Panc1 (cell line): ENCODE measurements around the gene YBX1. TPM values are rescaled to one million over a fixed set of nuclear protein-coding genes. Genes with fewer than 3 reads are reported as not detected.

Source experiments
- ATAC-seq: fragments of 200-7000 bp; cut with Tn5 transposase; 2 replicates; pipeline ENCODE4 v1.9.1; 2020; ENCODE audit warnings: mild to moderate bottlenecking, moderate library complexity
- BruUV-seq: library from RNA; stranded (reverse); fragments of 400-500 nt; replicated peaks from 2 replicates; lab custom pipeline; 2021; lab: Mats Ljungman, UMichigan
- CTCF ChIA-PET: fragments of 300-600 bp; sonication (Branson Sonifier 250); formaldehyde crosslinking; loops from one replicate; lab custom pipeline; 2022; ENCODE audit warnings: antibody characterized with exemption; lab: Charles Lee
- POLR2A ChIA-PET: fragments of 300-600 bp; sonication (Branson Sonifier 250); formaldehyde crosslinking; loops from one replicate; lab custom pipeline; 2022; ENCODE audit warnings: antibody characterized with exemption; lab: Charles Lee
- DNase-seq: peaks from one replicate; pipeline ENCODE4 v3.0.0-alpha.2; 2010; ENCODE audit warnings: low read depth, low spot score
- H3K27ac ChIP-seq: 2 replicates; pipeline ENCODE4 v1.5.1; 2011; ENCODE audit warnings: mild to moderate bottlenecking, low read length, inconsistent platforms
- H3K27me3 ChIP-seq: fragments of 200-500 bp; sonication (Bioruptor generic); 2 replicates; pipeline ENCODE4 v1.6.0; 2014; ENCODE audit warnings: low read length, inconsistent platforms; ENCODE audit not compliant: control insufficient read depth, insufficient read depth
- H3K36me3 ChIP-seq: fragments of 200-500 bp; sonication (Bioruptor generic); 2 replicates; pipeline ENCODE4 v1.5.1; 2014; ENCODE audit warnings: inconsistent platforms, mild to moderate bottlenecking, low read length, moderate library complexity; ENCODE audit not compliant: control insufficient read depth, insufficient read depth
- H3K4me1 ChIP-seq: 2 replicates; pipeline ENCODE4 v1.5.1; 2011; ENCODE audit warnings: inconsistent platforms, mild to moderate bottlenecking, low read length, moderate library complexity; ENCODE audit not compliant: control insufficient read depth, insufficient read depth
- H3K4me3 ChIP-seq, 2 experiments: 2 replicates each; pipeline ENCODE4 v1.5.1; 2011 to 2012; ENCODE audit warnings: low read depth in 2 of 2, low read length in 2 of 2, mild to moderate bottlenecking in 2 of 2, inconsistent platforms in 1 of 2, moderate library complexity in 1 of 2
- H3K9me3 ChIP-seq: fragments of 200-500 bp; sonication (Bioruptor generic); 2 replicates; pipeline ENCODE4 v1.5.1; 2014; ENCODE audit warnings: low read depth, mild to moderate bottlenecking, inconsistent platforms, low read length, moderate library complexity; ENCODE audit not compliant: control insufficient read depth, insufficient read depth
- CTCF ChIP-seq: fragments of 450-650 bp; IDR thresholded peaks from 2 replicates; pipeline ENCODE4 v1.5.1; 2017; ENCODE audit warnings: mild to moderate bottlenecking
- POLR2AphosphoS5 ChIP-seq: IDR thresholded peaks from 2 replicates; pipeline ENCODE4 v1.6.1; 2012; ENCODE audit warnings: mild to moderate bottlenecking, low read depth, low read length, moderate library complexity
- SIN3A ChIP-seq: IDR thresholded peaks from 2 replicates; pipeline ENCODE4 v1.6.1; 2012; ENCODE audit warnings: low read depth, mild to moderate bottlenecking, low read length, moderate library complexity, borderline replicate concordance; ENCODE audit not compliant: insufficient read depth
- TCF7L2 ChIP-seq: IDR thresholded peaks from 2 replicates; pipeline ENCODE4 v1.6.1; 2011; ENCODE audit warnings: mild to moderate bottlenecking, low read depth, low read length, inconsistent platforms
- in situ Hi-C: cut with HindIII; loops from 2 replicates; pipeline ENCODE4 v1.10.0; 2016; ENCODE audit warnings: low sequenced_read_pairs, low pct_unique_long_range_greater_than_20kb
- intact Hi-C: fragments of 100-400 bp; cut with micrococcal nuclease; formaldehyde crosslinking; loops from one replicate; pipeline ENCODE4 v1.10.0; 2022; ENCODE audit not compliant: unreplicated experiment
- total RNA-seq: library from RNA; stranded (reverse); gene quantifications from one replicate; pipeline ENCODE4 v1.2.1, GENCODE V29; 2021; ENCODE audit not compliant: unreplicated experiment
- TF ChIP-seq, protein P1 (sequence below), 2 experiments: IDR thresholded peaks; 2 replicates each; pipeline ENCODE4 v1.6.1; 2011 to 2012; ENCODE audit warnings: low read depth in 2 of 2, control low read depth in 1 of 2, low read length in 1 of 2, mild to moderate bottlenecking in 1 of 2, moderate library complexity in 1 of 2; ENCODE audit not compliant: insufficient read depth in 1 of 2

The YBX1 gene
- total RNA-seq, 1 experiment from 2014 or later = 908 TPM

DNA sequence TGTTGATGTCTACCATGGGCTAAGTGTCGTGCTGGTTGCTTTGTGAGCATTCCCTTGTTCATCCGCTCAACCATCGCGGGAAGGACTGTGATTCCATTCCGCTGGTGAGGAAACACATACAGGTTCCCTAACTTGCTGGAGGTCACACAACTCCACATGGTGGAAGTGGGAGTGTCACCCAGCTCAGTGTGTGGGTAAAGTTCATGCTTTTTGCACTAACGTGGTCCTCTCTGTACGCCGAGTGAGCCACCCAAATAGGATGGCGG, 61.9 kb downstream of the YBX1 start:
- Histone ChIP-seq H3K36me3 (no peaks in the 10 kb centered on the region; the same call in 1 of the 2 replicates), H3K27ac (no peak overlapping the region), H3K27me3 (no peaks in the 10 kb centered on the region), H3K4me3 (no peak overlapping the region), H3K4me1 (no peaks in the 10 kb centered on the region; the same call in 1 of the 2 replicates), H3K9me3 (no peaks in the 10 kb centered on the region)
- CTCF ChIA-PET = no interaction called here
- intact Hi-C loops (no loop called here), in situ Hi-C loops (no loop called here)
- POLR2A ChIA-PET = no interaction called here
- DNase-seq (no peak), ATAC-seq (no peak)
- no TSS peak for BruUV-seq
- no peak for TF ChIP-seq SIN3A
- TF ChIP-seq TCF7L2 = no peak
- no peak for TF ChIP-seq POLR2AphosphoS5
- TF ChIP-seq, protein P1, sequence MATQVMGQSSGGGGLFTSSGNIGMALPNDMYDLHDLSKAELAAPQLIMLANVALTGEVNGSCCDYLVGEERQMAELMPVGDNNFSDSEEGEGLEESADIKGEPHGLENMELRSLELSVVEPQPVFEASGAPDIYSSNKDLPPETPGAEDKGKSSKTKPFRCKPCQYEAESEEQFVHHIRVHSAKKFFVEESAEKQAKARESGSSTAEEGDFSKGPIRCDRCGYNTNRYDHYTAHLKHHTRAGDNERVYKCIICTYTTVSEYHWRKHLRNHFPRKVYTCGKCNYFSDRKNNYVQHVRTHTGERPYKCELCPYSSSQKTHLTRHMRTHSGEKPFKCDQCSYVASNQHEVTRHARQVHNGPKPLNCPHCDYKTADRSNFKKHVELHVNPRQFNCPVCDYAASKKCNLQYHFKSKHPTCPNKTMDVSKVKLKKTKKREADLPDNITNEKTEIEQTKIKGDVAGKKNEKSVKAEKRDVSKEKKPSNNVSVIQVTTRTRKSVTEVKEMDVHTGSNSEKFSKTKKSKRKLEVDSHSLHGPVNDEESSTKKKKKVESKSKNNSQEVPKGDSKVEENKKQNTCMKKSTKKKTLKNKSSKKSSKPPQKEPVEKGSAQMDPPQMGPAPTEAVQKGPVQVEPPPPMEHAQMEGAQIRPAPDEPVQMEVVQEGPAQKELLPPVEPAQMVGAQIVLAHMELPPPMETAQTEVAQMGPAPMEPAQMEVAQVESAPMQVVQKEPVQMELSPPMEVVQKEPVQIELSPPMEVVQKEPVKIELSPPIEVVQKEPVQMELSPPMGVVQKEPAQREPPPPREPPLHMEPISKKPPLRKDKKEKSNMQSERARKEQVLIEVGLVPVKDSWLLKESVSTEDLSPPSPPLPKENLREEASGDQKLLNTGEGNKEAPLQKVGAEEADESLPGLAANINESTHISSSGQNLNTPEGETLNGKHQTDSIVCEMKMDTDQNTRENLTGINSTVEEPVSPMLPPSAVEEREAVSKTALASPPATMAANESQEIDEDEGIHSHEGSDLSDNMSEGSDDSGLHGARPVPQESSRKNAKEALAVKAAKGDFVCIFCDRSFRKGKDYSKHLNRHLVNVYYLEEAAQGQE (IDR thresholded peaks at IDR 0.05; ENCODE audit: insufficient read depth in 1 of 2, low read depth in 2 of 2, low read length in 1 of 2) = no peak
- TF ChIP-seq CTCF = no peak

DNA sequence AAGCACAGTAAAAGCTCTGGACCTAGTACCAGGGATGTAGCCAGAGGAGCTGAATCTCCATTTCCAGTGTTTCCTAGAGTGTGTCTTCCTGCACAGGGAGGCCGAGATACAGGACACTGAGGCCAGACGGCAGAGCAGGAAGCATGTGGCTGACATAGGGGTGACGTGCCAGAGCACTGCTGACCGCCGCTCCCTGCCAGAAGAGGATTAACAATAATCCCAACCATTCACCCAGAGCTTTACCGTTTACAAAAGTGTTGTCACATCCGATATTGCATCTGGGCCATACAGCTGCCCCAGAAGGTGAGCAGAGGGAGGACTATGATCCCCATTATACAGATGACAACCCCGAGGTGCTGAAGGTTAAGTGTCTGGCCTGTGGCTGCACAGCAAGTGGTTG, 63.6 kb downstream of the YBX1 start:
- no peaks in the 10 kb centered on the region; the same call in 1 of the 2 replicates for H3K4me1 ChIP-seq
- intact Hi-C loops (no loop called here), in situ Hi-C loops (no loop called here)
- H3K4me3 ChIP-seq = no peak overlapping the region
- TF ChIP-seq, protein P1 (IDR thresholded peaks at IDR 0.05; ENCODE audit: insufficient read depth in 1 of 2, low read depth in 2 of 2, low read length in 1 of 2) = no peak
- TF ChIP-seq SIN3A (no peak), CTCF (no peak), TCF7L2 (no peak), POLR2AphosphoS5 (no peak)
- ATAC-seq (no peak), DNase-seq (no peak)
- POLR2A ChIA-PET = no interaction called here
- no peaks in the 10 kb centered on the region for H3K9me3 ChIP-seq
- no peaks in the 10 kb centered on the region; the same call in 1 of the 2 replicates for H3K36me3 ChIP-seq
- H3K27ac ChIP-seq = no peak overlapping the region
- BruUV-seq = no TSS peak
- CTCF ChIA-PET = interaction anchor here (0.8 to 0.9 kb wide), 2 partner anchors 9 to 17 kb away, joined by 3 read pairs; no protein-coding TSS in a partner anchor
- no peaks in the 10 kb centered on the region for H3K27me3 ChIP-seq
